GM19463 (cell line): ENCODE results near the gene OR13C4.
"Not testable (repeated sequence)": the region's sequence is repeated elsewhere in the genome, so short reads cannot be mapped to it uniquely, and the experiment has no call there.

Source experiments
- ATAC-seq: cut with Tn5 transposase; IDR thresholded peaks from one replicate; pipeline ENCODE4 v1.9.1; 2021; ENCODE audit warnings: mild to moderate bottlenecking, moderate library complexity; ENCODE audit not compliant: unreplicated experiment

Gene OR13C4

GRCh38 chr9:104527109-104527508, at the start of gene OR13C4:
Gene OR13C4 (minus strand): TSS chr9:104527209. CDS start chr9:104527209, 0 bp downstream.
- no peak for ATAC-seq

- ATAC-seq, result no peak
Observed at GRCh38 chr9:104575456-104575855, 48.4 kb upstream of the OR13C4 start.

- no peak for ATAC-seq
Observed at GRCh38 chr9:104572612-104573011, 45.6 kb upstream of the OR13C4 start.

- no peak for ATAC-seq
Observed at GRCh38 chr9:104568868-104569267, 41.9 kb upstream of the OR13C4 start, which contains the start of gene OR13C8. Gene OR13C8 (plus strand): TSS chr9:104569168. CDS start chr9:104569168, 0 bp downstream.

DNA sequence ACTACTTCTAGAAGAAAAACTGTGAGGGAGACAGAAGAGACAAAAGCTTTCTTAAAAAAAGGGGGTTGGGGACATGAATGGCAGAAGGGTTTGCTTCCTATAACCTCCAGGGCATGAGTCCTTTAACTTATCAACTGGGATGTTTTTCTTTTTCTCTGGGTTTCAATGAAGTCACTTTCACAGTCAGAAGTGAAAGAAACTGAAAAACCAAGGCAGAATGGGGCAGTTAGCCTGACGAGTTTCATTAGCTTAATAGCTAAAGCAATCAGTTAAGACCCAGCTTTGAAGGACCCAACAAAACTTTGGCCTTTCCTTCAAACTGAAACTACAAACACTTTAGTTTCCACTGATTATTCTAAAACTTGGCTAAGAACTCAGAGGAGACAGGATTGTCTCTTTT, 37.3 kb upstream of the OR13C4 start:
- ATAC-seq, result no peak

DNA sequence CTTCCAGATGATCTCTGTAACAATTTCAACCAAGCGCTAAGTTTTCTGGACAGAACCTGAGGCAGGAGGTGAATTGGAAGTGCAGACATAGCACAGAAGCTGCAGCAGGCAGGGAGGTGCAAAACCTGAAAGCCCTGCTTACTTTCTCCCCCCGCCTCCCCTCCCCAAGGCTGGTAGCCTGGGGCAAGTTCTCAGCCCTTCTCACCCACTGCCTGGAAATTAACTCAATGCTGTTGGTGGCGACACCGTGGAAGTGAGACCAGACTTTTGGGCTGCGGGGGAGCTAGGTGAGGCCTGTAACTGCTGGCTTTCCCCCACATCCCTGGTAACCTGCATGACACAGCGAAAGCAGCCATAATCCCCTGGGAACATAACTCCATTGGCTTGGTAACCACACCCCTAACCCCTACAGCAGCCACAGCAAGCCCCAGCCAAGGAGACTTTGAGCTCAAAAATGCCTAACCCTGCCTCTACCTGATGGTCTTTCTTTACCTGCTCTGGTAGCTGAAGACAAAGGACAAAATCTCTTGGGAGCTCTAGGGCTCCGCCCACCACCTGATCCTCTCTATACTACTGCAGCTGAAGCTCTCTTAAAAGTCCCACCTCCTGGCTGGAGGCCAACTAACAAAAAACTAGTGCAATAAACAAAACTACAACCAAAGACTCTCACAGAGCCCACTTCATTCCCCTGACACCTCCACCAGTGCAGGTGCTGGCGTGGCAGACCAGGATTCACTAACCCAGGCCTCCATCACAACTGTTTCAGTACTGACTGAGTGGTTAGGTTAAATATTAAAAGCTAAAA, 30.0 kb upstream of the OR13C4 start:
- ATAC-seq, result no peak

GRCh38 chr9:104555521-104555920, 28.5 kb upstream of the OR13C4 start:
- ATAC-seq, result no peak

GRCh38 chr9:104553261-104553660, 26.3 kb upstream of the OR13C4 start:
- no peak for ATAC-seq

DNA sequence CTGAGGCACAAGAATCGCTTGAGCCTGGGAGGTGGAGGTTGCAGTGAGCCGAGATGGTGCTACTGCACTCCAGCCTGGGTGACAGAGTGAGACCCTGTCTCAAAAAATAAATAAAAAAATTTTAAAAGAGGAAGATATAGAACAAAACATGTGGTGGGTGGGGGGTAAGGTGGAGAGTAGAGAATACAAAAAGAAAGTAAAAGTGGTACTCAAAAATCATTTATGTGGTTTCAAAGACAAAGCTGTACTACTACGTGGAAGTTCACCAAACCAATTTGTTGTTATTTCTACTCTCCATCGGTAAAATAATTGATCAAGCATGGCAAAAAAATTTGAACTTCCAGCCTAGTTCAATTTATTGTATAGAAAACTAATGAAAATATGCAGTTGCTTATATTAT, 17.6 kb upstream of the OR13C4 start:
- no peak for ATAC-seq

DNA sequence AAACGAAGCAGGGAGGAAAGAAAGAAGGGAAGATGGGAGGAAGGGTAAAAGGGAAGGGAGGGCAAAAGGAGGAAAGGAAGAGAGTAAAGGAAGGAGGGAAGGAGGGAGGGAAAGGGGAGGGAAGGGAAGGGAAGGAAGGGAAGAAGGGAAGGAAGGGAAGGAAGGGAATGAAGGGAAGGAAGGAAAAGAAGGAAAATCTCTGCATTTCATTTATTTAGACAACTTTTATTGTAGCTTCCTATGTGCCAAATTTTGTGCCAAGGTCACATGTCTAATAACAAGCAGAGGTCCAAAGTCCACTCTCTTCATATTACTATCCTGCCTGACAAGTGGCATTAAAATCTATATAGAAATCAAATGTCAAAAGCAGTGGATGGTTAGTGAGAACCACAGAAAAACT, 12.3 kb upstream of the OR13C4 start:
- no peak for ATAC-seq

- ATAC-seq, result no peak
Observed at GRCh38 chr9:104536756-104537155, 9.7 kb upstream of the OR13C4 start, which contains the start of gene OR13C3. Gene OR13C3 (minus strand): TSS chr9:104536856. CDS start chr9:104536723, 133 bp downstream.

DNA sequence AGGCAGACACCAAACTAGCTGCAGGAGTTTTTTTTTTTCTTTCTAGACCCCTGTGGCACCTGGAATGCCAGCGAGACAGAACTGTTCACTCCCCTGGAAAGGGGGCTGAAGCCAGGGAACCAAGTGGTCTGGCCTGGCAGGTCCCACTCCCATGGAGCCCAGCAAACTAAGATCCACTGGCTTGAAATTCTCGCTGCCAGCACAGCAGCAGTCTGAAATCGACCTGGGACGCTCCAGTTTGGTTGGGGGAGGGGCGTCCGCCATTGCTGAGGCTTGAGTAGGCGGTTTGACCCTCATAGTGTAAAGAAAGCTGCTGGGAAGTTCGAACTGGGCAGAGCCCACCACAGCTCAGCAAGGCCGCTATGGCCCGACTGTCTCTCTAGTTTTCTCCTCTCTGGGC, 6.8 kb downstream of the OR13C4 start:
- not testable (repeated sequence) for ATAC-seq

- no peak for ATAC-seq
Observed at GRCh38 chr9:104514901-104515300, 12.1 kb downstream of the OR13C4 start.

DNA sequence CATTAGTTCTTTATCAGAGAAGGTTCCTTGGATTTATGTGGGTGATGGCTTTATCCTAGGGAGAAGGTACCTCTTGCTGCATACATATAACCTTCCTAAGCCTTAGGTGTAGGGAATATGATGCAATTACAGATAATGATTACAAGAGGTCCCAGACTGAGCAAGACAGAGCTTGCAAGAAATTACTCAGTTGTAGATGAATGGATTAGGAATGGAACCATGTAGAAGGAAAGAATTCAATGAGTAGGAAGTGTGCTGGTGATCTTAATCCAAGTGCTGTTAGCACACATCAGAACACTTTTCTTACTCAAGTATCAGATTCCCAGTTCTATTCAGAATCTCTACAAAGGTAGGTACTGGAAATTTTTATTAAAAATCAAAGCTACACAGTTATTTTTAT, 20.4 kb downstream of the OR13C4 start:
- ATAC-seq, result no peak

DNA sequence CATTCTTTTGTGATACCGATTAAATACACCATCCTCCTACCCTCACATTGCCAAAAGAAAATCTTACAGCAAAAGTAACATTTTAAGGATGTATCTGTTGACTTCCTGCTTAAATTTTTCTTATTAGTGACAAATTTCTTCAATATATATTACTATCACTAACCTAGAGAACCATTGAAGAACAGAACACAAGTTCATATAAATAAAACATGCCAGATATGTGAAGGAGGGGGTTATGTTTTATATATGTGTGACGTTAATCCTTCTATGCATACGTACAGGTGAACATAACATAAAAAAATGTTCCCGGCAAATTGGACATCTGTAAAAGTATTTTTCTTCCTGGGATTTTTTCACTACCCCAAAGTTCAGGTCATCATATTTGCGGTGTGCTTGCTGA, 23.0 kb downstream of the OR13C4 start, which contains the start of gene OR13F1:
OR13F1 (plus strand) TSS at position 301 of the 400 bp plus-strand sequence; CDS start at position 301, 0 bp downstream.
- no peak for ATAC-seq

DNA sequence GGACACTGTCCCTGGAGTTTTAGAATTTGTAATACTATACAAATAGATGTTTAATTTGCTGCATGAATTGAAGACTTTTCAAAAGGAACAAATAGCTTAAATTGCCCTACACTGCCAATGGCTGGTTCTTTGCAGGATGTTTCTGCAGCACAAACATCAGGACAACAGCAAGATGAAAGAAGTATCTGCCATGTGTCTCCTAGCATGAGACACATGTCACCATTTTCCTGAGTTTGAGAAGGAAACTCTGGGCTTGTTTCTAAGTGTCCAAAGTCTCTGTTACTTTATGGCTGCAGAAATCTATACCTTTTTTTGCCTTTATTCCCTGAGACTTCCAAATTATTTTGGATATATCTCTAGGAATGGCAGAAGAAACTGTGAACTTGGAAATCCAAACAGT, 23.6 kb downstream of the OR13C4 start:
- ATAC-seq, result no peak

GRCh38 chr9:104494808-104495207, 32.2 kb downstream of the OR13C4 start:
- ATAC-seq, result no peak

- no peak for ATAC-seq
Observed at GRCh38 chr9:104485014-104485413, 42.0 kb downstream of the OR13C4 start.

DNA sequence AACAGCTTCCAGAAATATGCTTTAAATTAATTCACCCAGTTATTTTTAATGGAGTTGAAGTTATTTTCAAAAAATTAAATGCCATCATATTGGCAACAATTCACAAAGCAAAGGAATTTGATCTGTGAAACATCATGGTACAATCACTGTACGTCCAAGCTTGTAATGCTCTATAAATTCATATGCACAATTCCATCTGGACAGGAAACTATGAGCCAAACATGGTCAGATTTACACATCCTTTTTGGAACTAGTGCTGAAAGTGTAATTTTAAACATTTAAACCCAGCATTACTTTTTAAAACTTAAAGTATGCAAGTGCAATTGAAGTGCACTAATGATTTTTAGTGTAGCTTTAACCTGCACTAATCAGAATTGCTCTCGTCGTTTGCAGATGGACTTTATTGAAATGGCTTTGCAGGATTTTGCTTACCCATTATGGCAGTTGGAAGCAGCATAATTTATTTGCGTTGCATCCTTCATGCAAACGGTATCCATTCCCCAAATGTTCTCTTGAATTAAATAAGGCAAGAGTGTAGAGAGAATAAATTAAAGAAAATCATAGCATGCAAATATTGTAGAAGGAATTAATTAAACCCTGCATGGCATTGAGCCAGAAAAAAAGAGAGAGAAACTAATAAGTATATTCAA, 44.0 kb downstream of the OR13C4 start:
- no peak for ATAC-seq
